Measurements from ENCODE around the gene ZNF414. TPM values are rescaled to one million over a fixed set of nuclear protein-coding genes. Genes with fewer than 3 reads are reported as not detected.
A peak's percentile ranks its signal among the peaks of the same experiment; 100 is the strongest.

ZNF414 gene
- total RNA-seq, 2 experiments from 2014 or later, result 23.8 to 38.5 TPM

DNA sequence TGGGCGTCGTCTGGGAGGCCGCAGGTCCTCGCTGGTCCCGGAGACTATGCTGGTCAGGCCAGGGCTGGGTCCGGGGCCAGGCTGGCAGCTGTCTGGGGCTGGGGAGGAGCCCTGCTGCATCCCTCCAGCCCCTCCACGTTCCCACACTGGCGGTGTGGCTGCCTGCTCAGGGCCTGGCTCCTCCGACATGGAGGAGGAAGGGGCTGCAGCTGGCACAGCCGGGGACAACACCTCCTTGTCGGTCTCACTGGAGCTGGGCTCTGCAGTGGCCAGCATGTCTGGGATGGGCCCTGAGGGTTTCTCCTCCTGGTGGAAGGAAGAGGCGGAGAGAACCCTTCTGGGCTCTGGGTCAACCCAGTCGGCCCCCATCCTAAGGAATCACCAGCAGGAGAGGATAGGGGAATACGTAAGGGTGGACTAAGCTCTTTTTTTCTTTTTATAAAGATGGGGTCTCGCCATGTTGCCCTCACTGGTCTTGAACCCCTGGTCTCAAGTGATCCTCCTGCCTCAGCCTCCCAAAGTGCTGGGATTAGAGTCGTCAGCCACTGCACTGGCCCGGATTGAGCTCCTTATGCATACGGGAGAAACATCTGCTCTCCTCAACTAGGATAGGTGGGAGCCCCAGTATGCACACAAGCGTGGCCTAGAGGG lies 806 bp downstream of the ZNF414 start:
- peaks cover 7% of the 10 kb centered on the region for H3K36me3 Mint-ChIP-seq
- ATAC-seq, result no peak
- no peaks in the 10 kb centered on the region for H3K27me3 Mint-ChIP-seq
- H3K4me1 Mint-ChIP-seq, result peaks cover 52% of the 10 kb centered on the region
- peak overlapping the region; percentile 98 for H3K27ac Mint-ChIP-seq
- H3K4me3 Mint-ChIP-seq, result peak overlapping the region; percentile 80
- no peaks in the 10 kb centered on the region for H3K9me3 Mint-ChIP-seq (ENCODE audit: low read depth)
- DNase-seq, result no peak
- CTCF ChIA-PET, result interaction anchor here (0.5 to 9.9 kb wide), 15 partner anchors 8 to 334 kb away, joined by 3 to 136 read pairs (median 4); partner anchors contain the start of genes MARCHF2 and MYO1F

- Mint-ChIP-seq H3K4me3 (peak overlapping the region; percentile 41), H3K4me1 (peaks cover 44% of the 10 kb centered on the region), H3K9me3 (ENCODE audit: low read depth) (no peaks in the 10 kb centered on the region), H3K27ac (peak overlapping the region; percentile 64), H3K36me3 (peaks cover 5% of the 10 kb centered on the region), H3K27me3 (no peaks in the 10 kb centered on the region)
- CTCF ChIA-PET, result interaction anchor here (1.3 to 9.9 kb wide), 7 partner anchors 7 to 246 kb away, joined by 3 to 136 read pairs (median 11); partner anchors contain the start of genes MARCHF2 and MYO1F
- no peak for DNase-seq
- ATAC-seq, result no peak
Measured at GRCh38 chr19:8512115-8512967, 1.6 kb downstream of the ZNF414 start.

DNA sequence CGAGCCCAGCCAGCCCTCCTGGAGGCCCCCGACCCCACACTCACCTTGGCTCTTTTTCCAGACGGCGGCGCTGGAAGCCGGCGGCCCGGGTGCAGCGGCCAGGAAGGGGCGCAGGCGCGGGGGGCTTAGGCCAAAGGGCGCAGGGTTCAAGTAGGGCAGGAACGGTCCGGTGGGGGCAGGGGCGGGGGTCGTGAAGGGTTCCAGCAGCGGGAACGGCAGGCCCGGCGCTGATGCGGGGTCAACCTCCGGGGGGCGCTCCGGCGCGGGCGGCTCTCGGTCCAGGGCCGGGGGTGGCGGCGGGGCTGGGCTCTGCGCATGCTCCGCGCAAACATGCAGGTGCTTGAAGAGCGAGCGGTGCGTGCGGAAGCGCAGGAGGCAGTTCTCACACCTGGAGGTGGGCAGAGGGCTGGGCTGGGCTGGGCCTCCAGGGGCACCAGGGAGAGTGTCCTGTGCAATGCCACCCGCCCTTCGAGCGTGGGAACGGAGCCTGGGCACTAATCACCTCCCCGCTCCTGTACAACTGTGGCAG lies 2.3 kb downstream of the ZNF414 start:
- Mint-ChIP-seq H3K4me1 (peaks cover 37% of the 10 kb centered on the region), H3K36me3 (peaks cover 5% of the 10 kb centered on the region), H3K9me3 (ENCODE audit: low read depth) (no peaks in the 10 kb centered on the region), H3K27ac (no peak overlapping the region), H3K27me3 (no peaks in the 10 kb centered on the region), H3K4me3 (no peak overlapping the region)
- DNase-seq (no peak), ATAC-seq (no peak)
- CTCF ChIA-PET, result interaction anchor here (9.9 kb wide), 1 partner anchor 66 kb away, joined by 136 read pairs; the partner anchor contains the start of gene MYO1F

GRCh38 chr19:8510589-8511115 lies 3.3 kb downstream of the ZNF414 start:
- peaks cover 5% of the 10 kb centered on the region for H3K36me3 Mint-ChIP-seq
- no peak for DNase-seq
- ATAC-seq, result no peak
- no peaks in the 10 kb centered on the region for H3K9me3 Mint-ChIP-seq (ENCODE audit: low read depth)
- peaks cover 35% of the 10 kb centered on the region for H3K4me1 Mint-ChIP-seq
- H3K4me3 Mint-ChIP-seq, result no peak overlapping the region
- no peak overlapping the region for H3K27ac Mint-ChIP-seq
- no peaks in the 10 kb centered on the region for H3K27me3 Mint-ChIP-seq
- CTCF ChIA-PET, result no interaction called here

DNA sequence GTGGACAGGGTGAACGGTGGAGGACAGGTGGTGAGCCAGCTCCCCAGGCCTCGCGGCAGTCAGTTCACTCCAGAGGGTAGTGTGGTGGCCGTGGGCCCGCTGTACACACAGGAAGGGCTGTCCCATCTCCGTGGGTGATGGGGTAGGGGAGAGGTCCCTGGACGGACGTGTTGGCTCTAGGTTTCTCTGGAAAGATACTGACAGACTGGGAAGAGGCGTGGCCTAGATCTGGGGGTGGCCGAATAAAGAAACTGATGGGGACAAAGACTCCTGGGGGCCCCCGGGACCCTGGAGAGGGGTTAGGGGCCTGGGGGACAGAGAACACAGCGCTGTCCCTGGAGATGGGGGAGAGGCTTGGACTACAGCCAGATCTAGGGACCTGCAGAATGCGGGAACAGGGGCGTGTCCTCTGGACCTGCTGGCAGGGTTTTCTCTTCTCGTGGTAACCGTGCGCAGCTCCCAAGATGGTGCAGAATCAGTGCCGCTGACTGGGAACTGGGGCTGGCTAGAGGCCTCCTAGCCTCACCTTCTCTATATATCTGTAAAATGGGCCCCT lies 7.5 kb downstream of the ZNF414 start:
- H3K27me3 Mint-ChIP-seq, result no peaks in the 10 kb centered on the region
- peak overlapping the region; percentile 60 for H3K27ac Mint-ChIP-seq
- H3K9me3 Mint-ChIP-seq (ENCODE audit: low read depth), result no peaks in the 10 kb centered on the region
- H3K36me3 Mint-ChIP-seq, result no peaks in the 10 kb centered on the region
- ATAC-seq (no peak), DNase-seq (no peak)
- CTCF ChIA-PET, result interaction anchor here (0.8 to 4.0 kb wide), 13 partner anchors 10 to 166 kb away, joined by 3 to 40 read pairs (median 7); partner anchors contain the start of genes HNRNPM, MARCHF2 and MYO1F
- peak overlapping the region; percentile 82 for H3K4me3 Mint-ChIP-seq
- H3K4me1 Mint-ChIP-seq, result peaks cover 15% of the 10 kb centered on the region

DNA sequence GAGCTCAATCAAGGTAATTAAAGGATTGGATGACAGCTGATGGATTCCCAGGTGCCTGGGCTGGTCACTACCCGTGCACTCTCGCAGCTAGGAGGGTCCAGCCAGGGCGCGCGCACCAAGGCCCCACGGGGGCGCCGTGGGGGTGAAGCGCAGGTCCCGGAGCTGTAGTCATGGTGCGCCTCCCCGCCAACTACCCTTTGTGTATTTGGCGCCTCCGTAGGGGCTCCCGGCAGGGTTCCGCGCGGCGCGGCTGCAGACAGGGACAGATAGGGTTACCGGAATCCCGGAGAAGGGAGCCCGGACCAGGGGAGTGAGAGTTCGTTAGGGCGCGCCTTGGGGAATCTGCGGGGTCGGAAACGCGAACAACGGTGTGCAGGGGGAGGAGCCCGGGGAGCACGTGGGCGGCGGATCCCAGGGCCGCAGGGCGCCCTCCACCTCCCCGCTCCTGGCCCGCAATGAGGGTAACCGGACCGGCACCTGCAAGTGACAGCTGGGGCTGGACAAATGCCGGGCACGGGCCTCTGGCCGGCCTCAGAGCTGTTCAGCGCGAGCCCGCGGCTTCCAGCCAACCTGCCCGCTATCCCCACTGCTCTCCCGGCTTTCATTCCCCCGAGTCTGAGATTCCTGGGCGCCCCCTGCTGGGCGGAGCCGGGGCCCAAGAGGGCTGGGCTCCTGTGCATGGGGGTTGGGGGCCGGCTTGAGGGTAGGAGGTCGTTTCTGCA lies 8.1 kb downstream of the ZNF414 start:
- Mint-ChIP-seq H3K4me3 (peak overlapping the region; percentile 82), H3K9me3 (ENCODE audit: low read depth) (no peaks in the 10 kb centered on the region), H3K27ac (peak overlapping the region; percentile 78), H3K27me3 (no peaks in the 10 kb centered on the region), H3K4me1 (peaks cover 15% of the 10 kb centered on the region), H3K36me3 (no peaks in the 10 kb centered on the region)
- peak; percentile 83 for ATAC-seq
- peak; percentile 71 for DNase-seq
- CTCF ChIA-PET, result interaction anchor here (0.6 to 4.0 kb wide), 18 partner anchors 8 to 166 kb away, joined by 3 to 40 read pairs (median 6); partner anchors contain the start of genes HNRNPM, MARCHF2, MYO1F and ZNF414

DNA sequence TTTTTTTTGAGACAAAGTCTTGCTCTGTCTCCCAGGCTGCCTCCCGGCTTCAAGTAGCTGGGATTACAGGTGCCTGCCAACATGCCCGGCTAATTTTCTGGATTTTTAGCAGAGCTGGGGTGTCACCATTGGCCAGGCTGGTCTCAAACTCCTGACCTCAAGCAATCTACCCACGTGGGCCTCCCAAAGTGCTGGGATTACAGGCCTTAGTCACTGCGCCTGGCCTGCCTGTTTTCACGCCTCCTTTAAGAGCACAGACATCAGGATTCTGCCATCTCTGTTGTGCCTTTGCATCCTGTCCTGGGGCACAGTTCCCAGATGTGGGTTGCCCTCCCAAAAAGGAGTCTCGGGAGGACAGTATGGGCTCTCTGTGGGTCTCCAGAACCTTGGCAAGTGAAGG lies 9.0 kb downstream of the ZNF414 start:
- H3K27me3 Mint-ChIP-seq, result no peaks in the 10 kb centered on the region
- peak overlapping the region; percentile 29 for H3K4me3 Mint-ChIP-seq
- no peak for ATAC-seq
- DNase-seq, result no peak
- no peaks in the 10 kb centered on the region for H3K9me3 Mint-ChIP-seq (ENCODE audit: low read depth)
- H3K27ac Mint-ChIP-seq, result no peak overlapping the region
- no peaks in the 10 kb centered on the region for H3K36me3 Mint-ChIP-seq
- H3K4me1 Mint-ChIP-seq, result peaks cover 20% of the 10 kb centered on the region
- CTCF ChIA-PET, result interaction anchor here (0.7 to 4.0 kb wide), 13 partner anchors 9 to 165 kb away, joined by 3 to 40 read pairs (median 7); partner anchors contain the start of genes HNRNPM, MARCHF2, MYO1F and ZNF414

DNA sequence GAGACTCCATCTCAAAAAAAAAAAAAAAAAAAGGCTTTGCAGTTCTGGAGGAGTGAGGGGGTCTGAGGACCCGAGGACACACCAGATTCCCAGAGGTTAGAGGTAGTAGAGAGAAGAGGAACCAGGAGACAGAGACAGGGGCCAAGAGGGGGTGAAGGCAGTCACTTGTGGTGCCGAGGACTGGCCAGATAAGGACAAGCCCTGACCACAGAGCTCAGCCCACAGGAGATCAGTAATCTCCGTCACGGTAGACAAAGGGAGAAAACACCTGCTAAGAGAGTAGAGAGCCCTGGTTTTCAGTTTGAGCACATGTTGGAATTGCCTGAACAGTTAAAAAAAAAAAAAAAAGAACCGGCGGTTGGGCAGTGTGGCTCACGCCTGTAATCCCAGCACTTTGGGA lies 9.8 kb downstream of the ZNF414 start:
- no peak overlapping the region for H3K4me3 Mint-ChIP-seq
- H3K4me1 Mint-ChIP-seq, result peaks cover 20% of the 10 kb centered on the region
- H3K9me3 Mint-ChIP-seq (ENCODE audit: low read depth), result no peaks in the 10 kb centered on the region
- no peaks in the 10 kb centered on the region for H3K36me3 Mint-ChIP-seq
- DNase-seq, result no peak
- H3K27ac Mint-ChIP-seq, result no peak overlapping the region
- no peak for ATAC-seq
- no peaks in the 10 kb centered on the region for H3K27me3 Mint-ChIP-seq
- CTCF ChIA-PET, result interaction anchor here (0.9 to 4.0 kb wide), 8 partner anchors 10 to 92 kb away, joined by 3 to 40 read pairs (median 9); partner anchors contain the start of genes HNRNPM, MARCHF2 and ZNF414

- no peaks in the 10 kb centered on the region for H3K27me3 Mint-ChIP-seq
- no peaks in the 10 kb centered on the region for H3K9me3 Mint-ChIP-seq (ENCODE audit: low read depth)
- peaks cover 20% of the 10 kb centered on the region for H3K4me1 Mint-ChIP-seq
- CTCF ChIA-PET, result interaction anchor here (0.9 to 1.6 kb wide), 4 partner anchors 9 to 77 kb away, joined by 3 to 6 read pairs (median 3); no protein-coding TSS in a partner anchor
- H3K4me3 Mint-ChIP-seq, result no peak overlapping the region
- H3K36me3 Mint-ChIP-seq, result no peaks in the 10 kb centered on the region
- ATAC-seq (no peak), DNase-seq (no peak)
- H3K27ac Mint-ChIP-seq, result no peak overlapping the region
Measured at GRCh38 chr19:8503510-8503909, 10.5 kb downstream of the ZNF414 start.

- no peaks in the 10 kb centered on the region for H3K27me3 Mint-ChIP-seq
- H3K27ac Mint-ChIP-seq, result no peak overlapping the region
- H3K4me3 Mint-ChIP-seq, result no peak overlapping the region
- DNase-seq (no peak), ATAC-seq (no peak)
- CTCF ChIA-PET, result no interaction called here
- H3K4me1 Mint-ChIP-seq, result peaks cover 20% of the 10 kb centered on the region
- H3K9me3 Mint-ChIP-seq (ENCODE audit: low read depth), result no peaks in the 10 kb centered on the region
- H3K36me3 Mint-ChIP-seq, result no peaks in the 10 kb centered on the region
Measured at GRCh38 chr19:8501981-8502380, 12.0 kb downstream of the ZNF414 start.

- Mint-ChIP-seq H3K27me3 (no peaks in the 10 kb centered on the region), H3K36me3 (no peaks in the 10 kb centered on the region), H3K9me3 (ENCODE audit: low read depth) (no peaks in the 10 kb centered on the region), H3K4me3 (no peak overlapping the region), H3K27ac (no peak overlapping the region), H3K4me1 (peaks cover 19% of the 10 kb centered on the region)
- ATAC-seq, result no peak
- CTCF ChIA-PET, result no interaction called here
- no peak for DNase-seq
Measured at GRCh38 chr19:8501516-8501915, 12.5 kb downstream of the ZNF414 start.

DNA sequence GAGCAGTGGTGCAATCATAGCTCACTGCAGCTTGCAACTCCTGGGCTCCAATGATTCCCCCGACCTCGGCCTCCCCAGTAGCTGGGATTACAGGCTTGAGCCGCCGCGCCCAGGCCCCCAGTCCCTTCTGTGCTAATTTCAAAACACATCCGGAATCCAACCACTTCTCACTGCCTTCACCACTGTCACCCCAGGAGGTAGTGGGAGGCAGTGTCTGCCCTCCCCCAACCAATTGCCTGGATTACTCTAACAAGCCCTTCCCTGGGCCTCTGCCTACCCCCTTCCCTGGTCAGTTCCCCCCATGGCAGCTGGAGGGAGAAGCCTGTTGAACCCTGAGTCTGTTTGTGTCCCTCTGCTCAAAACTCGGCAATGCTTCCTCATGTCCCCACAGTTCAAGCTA lies 13.8 kb downstream of the ZNF414 start:
- Mint-ChIP-seq H3K4me1 (peaks cover 12% of the 10 kb centered on the region), H3K9me3 (ENCODE audit: low read depth) (no peaks in the 10 kb centered on the region), H3K27me3 (no peaks in the 10 kb centered on the region), H3K4me3 (no peak overlapping the region), H3K27ac (no peak overlapping the region), H3K36me3 (no peaks in the 10 kb centered on the region)
- CTCF ChIA-PET, result interaction anchor here (0.6 to 1.3 kb wide), 2 partner anchors 50 to 85 kb away, joined by 3 read pairs; no protein-coding TSS in a partner anchor
- ATAC-seq (no peak), DNase-seq (no peak)

Measured in activated CD8-positive, alpha-beta memory T cell treated with anti-CD3 and anti-CD28 coated beads, Interleukin-2, amount 10 ng/mL, durations not matched to agents 7 days and 5 days (primary cell).